K562 (cell line): Measurements from ENCODE around the gene RSBN1L. TPM values are rescaled to one million over a fixed set of nuclear protein-coding genes. Genes with fewer than 3 reads are reported as not detected.

Experiments used
- BACH1 ChIP-seq: fragments of 200-800 bp; sonication (Bioruptor generic); IDR thresholded peaks from 2 replicates; pipeline ENCODE4 v1.6.1; 2016; ENCODE audit warnings: missing genetic modification characterization, missing compliant biosample characterization
- CHD7 ChIP-seq: fragments of 200-600 bp; sonication (generic); IDR thresholded peaks from one replicate; pipeline ENCODE4 v1.6.1; 2012; ENCODE audit warnings: mild to moderate bottlenecking, low read depth, low read length, inconsistent platforms
- CTCFL ChIP-seq: IDR thresholded peaks from 2 replicates; pipeline ENCODE4 v1.6.1; 2011; ENCODE audit warnings: borderline replicate concordance, low read depth, mild to moderate bottlenecking, moderate library complexity, low read length; ENCODE audit not compliant: insufficient read depth, poor library complexity, severe bottlenecking
- DPF2 ChIP-seq: fragments of 450-650 bp; IDR thresholded peaks from 2 replicates; pipeline ENCODE4 v1.6.1; 2016
- GMEB1 ChIP-seq: fragments of 250-450 bp; sonication (Bioruptor Pico); IDR thresholded peaks from 2 replicates; pipeline ENCODE4 v1.4.0; 2020; ENCODE audit warnings: mild to moderate bottlenecking
- KDM4B ChIP-seq, 2 experiments: fragments of 450-650 bp in 1 of 2; sonication (generic) in 1 of 2; IDR thresholded peaks; 2 replicates each; pipeline ENCODE4 v1.6.1; 2016 to 2017; ENCODE audit warnings: borderline replicate concordance in 2 of 2, antibody characterized with exemption in 1 of 2, low read depth in 1 of 2, mild to moderate bottlenecking in 1 of 2
- NR4A1 ChIP-seq, 2 experiments: fragments of 250-450 bp in 1 of 2; fragments of 450-650 bp in 1 of 2; sonication (Bioruptor Pico) in 1 of 2; IDR thresholded peaks; 2 replicates each; pipeline versions ENCODE4 v1.4.0 to v1.6.1; 2016 to 2020; ENCODE audit warnings: mild to moderate bottlenecking in 2 of 2, missing compliant biosample characterization in 1 of 2, missing genetic modification characterization in 1 of 2, moderate library complexity in 1 of 2
- SRF ChIP-seq, 2 experiments: fragments of 250-450, 450-650 bp in 1 of 2; sonication (Bioruptor Pico) in 1 of 2; sonication (generic) in 1 of 2; formaldehyde crosslinking; IDR thresholded peaks; 2 replicates each; pipeline versions ENCODE4 v1.5.0 to v1.5.1; 2020 to 2022; ENCODE audit warnings: mild to moderate bottlenecking in 1 of 2, missing genetic modification reagents in 1 of 2
- WHSC1 ChIP-seq: IDR thresholded peaks from one replicate; pipeline ENCODE4 v1.6.1; 2012; ENCODE audit warnings: low read length, control low read depth, inconsistent platforms
- ZEB2 ChIP-seq: fragments of 450-650 bp; IDR thresholded peaks from 2 replicates; pipeline ENCODE4 v1.6.1; 2016
- ZNF644 ChIP-seq: fragments of 200-800 bp; sonication (Bioruptor generic); IDR thresholded peaks from 2 replicates; pipeline ENCODE4 v1.6.1; 2016; ENCODE audit warnings: low read depth, missing genetic modification characterization, missing compliant biosample characterization
- polyA plus RNA-seq, 8 experiments: library from polyadenylated mRNA; depleted of rRNA in 4 of 8; stranded (reverse) in 5 of 8; unstranded in 3 of 8; fragments of >200 nt; fragmentation: Nextera tagmentation in 2 of 8; fragmentation: Illumina TruSeq in 1 of 8; extraction: Ambion mirVana in 2 of 8; extraction: Trizol in 1 of 8; gene quantifications; 2 replicates each; pipeline versions ENCODE4 v1.2.1 to v1.2.3, GENCODE V29; 2011 to 2014; ENCODE audit warnings: inconsistent platforms in 1 of 8, missing spikeins in 1 of 8
- total RNA-seq, 7 experiments: library from RNA; depleted of rRNA in 6 of 7; stranded (reverse); fragments of >200 nt in 6 of 7; fragmentation: Illumina TruSeq in 2 of 7; extraction: Trizol in 2 of 7; gene quantifications; 2 replicates each; pipeline versions ENCODE4 v1.2.1 to v1.2.3, GENCODE V29; 2011 to 2021; ENCODE audit warnings: low replicate concordance in 1 of 7

RSBN1L gene
- total and polyA plus RNA-seq, 9 of the 15 experiments (the other 6 are each of a cell fraction or from before 2014, with no cell fraction given), result 6.2 to 35.2 (median 20.1) TPM

GRCh38 chr7:77798394-77799077, 102.3 kb downstream of the RSBN1L start, which contains the start of the genes PHTF2 and TMEM60 (continued):
- peak; percentile 94 for TF ChIP-seq CTCFL
- TF ChIP-seq ZNF644 (tag), result no peak
- TF ChIP-seq DPF2, result no peak; the same call in 1 of the 2 replicates
- no peak for TF ChIP-seq WHSC1
- peak in 1 of 2 experiments; percentile 63; a peak in 1 of 4 replicates for TF ChIP-seq KDM4B (IDR thresholded peaks at IDR 0.05; ENCODE audit: borderline replicate concordance in 2 of 2, low read depth in 1 of 2)
- peak in 1 of 2 experiments; percentile 52; a peak in 1 of 4 replicates for TF ChIP-seq SRF (CRISPR knock-in tag; IDR thresholded peaks at IDR 0.05)
- peak; percentile 47; the same call in 1 of the 2 replicates for TF ChIP-seq GMEB1
- no peak for TF ChIP-seq BACH1 (tag)
- TF ChIP-seq NR4A1 (CRISPR knock-in tag; IDR thresholded peaks at IDR 0.05), result peak; percentile 57; the same call in 1 of the 2 replicates
- no peak for TF ChIP-seq NR4A1 (tag; IDR thresholded peaks at IDR 0.05)
- no peak; the same call in 1 of the 2 replicates for TF ChIP-seq ZEB2
- TF ChIP-seq CHD7, result no peak
